ENCODE data around the gene TPCN1.
A peak's percentile ranks its signal among the peaks of the same experiment; 100 is the strongest.

The TPCN1 gene

GRCh38 chr12:113296557-113297213 lies 75.4 kb downstream of the TPCN1 start:
- H2BK120ac ChIP-seq (ENCODE audit: low read depth, low read length) = no peak overlapping the region
- no peaks in the 10 kb centered on the region for H3K79me1 ChIP-seq (replicated peaks; ENCODE audit: low read length, poor library complexity, severe bottlenecking)
- H3K14ac ChIP-seq (ENCODE audit: low read length in 2 of 2) = no peak overlapping the region
- H4K91ac ChIP-seq (ENCODE audit: low read length) = no peak overlapping the region
- no peak overlapping the region for H3K4ac ChIP-seq (ENCODE audit: low read depth in 1 of 2, low read length in 2 of 2)
- H4K8ac ChIP-seq (ENCODE audit: low read length) = no peak overlapping the region
- H3K4me3 ChIP-seq (ENCODE audit: insufficient read depth in 1 of 2, low read depth in 1 of 2, low read length in 2 of 2) = no peak overlapping the region
- H3K36me3 ChIP-seq (ENCODE audit: control insufficient read depth in 1 of 2, insufficient read depth in 2 of 2, low read depth in 1 of 2, low read length in 2 of 2) = peaks cover 56 to 67% of the 10 kb centered on the region in 2 experiments
- H3K9ac ChIP-seq (ENCODE audit: low read length) = no peak overlapping the region
- H2AFZ ChIP-seq (ENCODE audit: low read depth, low read length) = no peak overlapping the region
- H3K27me3 ChIP-seq (ENCODE audit: control insufficient read depth in 1 of 2, insufficient read depth in 1 of 2, low read length in 2 of 2) = no peaks in the 10 kb centered on the region
- H2BK12ac ChIP-seq (ENCODE audit: low read length in 2 of 2) = no peak overlapping the region
- H3K9me3 ChIP-seq (ENCODE audit: control insufficient read depth, low read length) = no peaks in the 10 kb centered on the region
- H2BK15ac ChIP-seq (ENCODE audit: low read depth, poor library complexity, severe bottlenecking) = no peak overlapping the region
- no peak overlapping the region for H3K27ac ChIP-seq (ENCODE audit: low read length, poor library complexity, severe bottlenecking)
- no peak overlapping the region for H2BK5ac ChIP-seq (ENCODE audit: low read depth, low read length, poor library complexity, severe bottlenecking)
- no peak overlapping the region for H3K23ac ChIP-seq (ENCODE audit: low read length in 2 of 2)
- DNase-seq = no peak
- H3K4me1 ChIP-seq (ENCODE audit: control insufficient read depth, insufficient read depth, low read depth, low read length) = peaks cover 27% of the 10 kb centered on the region
- 97% methylated on average over 23 of the region's 23 CpGs for WGBS
- H3K18ac ChIP-seq (ENCODE audit: low read depth in 1 of 2, low read length in 2 of 2) = no peak overlapping the region
- no peak overlapping the region for H2AK5ac ChIP-seq (ENCODE audit: low read length, severe bottlenecking)
- no peak overlapping the region for H3K4me2 ChIP-seq (ENCODE audit: low read length, poor library complexity, severe bottlenecking)

DNA sequence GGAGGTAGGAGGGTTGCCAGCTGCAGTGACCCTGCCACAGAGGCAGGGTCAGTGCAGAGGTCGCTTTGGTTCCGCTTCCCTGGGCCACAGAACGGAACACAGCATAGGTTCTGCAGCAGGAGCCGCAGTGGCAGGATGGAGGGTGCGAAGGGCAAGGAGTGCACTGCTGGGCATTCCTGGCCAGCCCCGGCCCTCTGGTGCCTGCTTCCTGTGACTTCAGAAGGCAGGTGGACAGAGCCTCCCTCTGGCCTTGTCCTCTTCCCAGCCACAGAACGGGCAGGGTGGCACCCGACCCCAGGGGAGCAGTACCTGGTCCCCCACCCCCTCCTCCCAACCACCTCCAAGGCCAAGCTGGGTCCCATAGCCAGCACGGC lies 75.9 kb downstream of the TPCN1 start:
- H4K91ac ChIP-seq (ENCODE audit: low read length) = no peak overlapping the region
- H3K4ac ChIP-seq (ENCODE audit: low read depth in 1 of 2, low read length in 2 of 2) = no peak overlapping the region
- H2AK5ac ChIP-seq (ENCODE audit: low read length, severe bottlenecking) = no peak overlapping the region
- no peak overlapping the region for H3K9ac ChIP-seq (ENCODE audit: low read length)
- H2AFZ ChIP-seq (ENCODE audit: low read depth, low read length) = no peak overlapping the region
- H2BK15ac ChIP-seq (ENCODE audit: low read depth, poor library complexity, severe bottlenecking) = no peak overlapping the region
- no peak overlapping the region for H2BK120ac ChIP-seq (ENCODE audit: low read depth, low read length)
- no peak overlapping the region for H3K23ac ChIP-seq (ENCODE audit: low read length in 2 of 2)
- H4K8ac ChIP-seq (ENCODE audit: low read length) = no peak overlapping the region
- no peak overlapping the region for H3K4me2 ChIP-seq (ENCODE audit: low read length, poor library complexity, severe bottlenecking)
- H3K79me1 ChIP-seq (replicated peaks; ENCODE audit: low read length, poor library complexity, severe bottlenecking) = no peaks in the 10 kb centered on the region
- H3K18ac ChIP-seq (ENCODE audit: low read depth in 1 of 2, low read length in 2 of 2) = no peak overlapping the region
- no peak overlapping the region for H3K4me3 ChIP-seq (ENCODE audit: insufficient read depth in 1 of 2, low read depth in 1 of 2, low read length in 2 of 2)
- H3K14ac ChIP-seq (ENCODE audit: low read length in 2 of 2) = no peak overlapping the region
- no peaks in the 10 kb centered on the region for H3K27me3 ChIP-seq (ENCODE audit: control insufficient read depth in 1 of 2, insufficient read depth in 1 of 2, low read length in 2 of 2)
- H2BK5ac ChIP-seq (ENCODE audit: low read depth, low read length, poor library complexity, severe bottlenecking) = no peak overlapping the region
- H3K36me3 ChIP-seq (ENCODE audit: control insufficient read depth in 1 of 2, insufficient read depth in 2 of 2, low read depth in 1 of 2, low read length in 2 of 2) = peaks cover 58 to 66% of the 10 kb centered on the region in 2 experiments
- no peak overlapping the region for H2BK12ac ChIP-seq (ENCODE audit: low read length in 2 of 2)
- H3K9me3 ChIP-seq (ENCODE audit: control insufficient read depth, low read length) = no peaks in the 10 kb centered on the region
- H3K27ac ChIP-seq (ENCODE audit: low read length, poor library complexity, severe bottlenecking) = no peak overlapping the region
- peaks cover 27% of the 10 kb centered on the region for H3K4me1 ChIP-seq (ENCODE audit: control insufficient read depth, insufficient read depth, low read depth, low read length)
- 97% methylated on average over 9 of the region's 9 CpGs for WGBS
- DNase-seq = no peak

- no peak overlapping the region for H3K4me3 ChIP-seq (ENCODE audit: insufficient read depth in 1 of 2, low read depth in 1 of 2, low read length in 2 of 2)
- no peaks in the 10 kb centered on the region for H3K9me3 ChIP-seq (ENCODE audit: control insufficient read depth, low read length)
- no peak overlapping the region for H3K27ac ChIP-seq (ENCODE audit: low read length, poor library complexity, severe bottlenecking)
- no peak overlapping the region for H2AK5ac ChIP-seq (ENCODE audit: low read length, severe bottlenecking)
- no peaks in the 10 kb centered on the region for H3K79me1 ChIP-seq (replicated peaks; ENCODE audit: low read length, poor library complexity, severe bottlenecking)
- no peak overlapping the region for H2BK15ac ChIP-seq (ENCODE audit: low read depth, poor library complexity, severe bottlenecking)
- no peak overlapping the region for H3K4me2 ChIP-seq (ENCODE audit: low read length, poor library complexity, severe bottlenecking)
- H2AFZ ChIP-seq (ENCODE audit: low read depth, low read length) = no peak overlapping the region
- DNase-seq = no peak
- 94% methylated on average over 12 of the region's 13 CpGs for WGBS
- H3K23ac ChIP-seq (ENCODE audit: low read length in 2 of 2) = no peak overlapping the region
- H3K9ac ChIP-seq (ENCODE audit: low read length) = no peak overlapping the region
- H3K27me3 ChIP-seq (ENCODE audit: control insufficient read depth in 1 of 2, insufficient read depth in 1 of 2, low read length in 2 of 2) = no peaks in the 10 kb centered on the region
- no peak overlapping the region for H3K4ac ChIP-seq (ENCODE audit: low read depth in 1 of 2, low read length in 2 of 2)
- H2BK120ac ChIP-seq (ENCODE audit: low read depth, low read length) = no peak overlapping the region
- peak overlapping the region in 1 of 2 experiments; percentile 41 for H3K18ac ChIP-seq (ENCODE audit: low read depth in 1 of 2, low read length in 2 of 2)
- peaks cover 24% of the 10 kb centered on the region for H3K4me1 ChIP-seq (ENCODE audit: control insufficient read depth, insufficient read depth, low read depth, low read length)
- peaks cover 60% of the 10 kb centered on the region in 2 experiments for H3K36me3 ChIP-seq (ENCODE audit: control insufficient read depth in 1 of 2, insufficient read depth in 2 of 2, low read depth in 1 of 2, low read length in 2 of 2)
- H4K8ac ChIP-seq (ENCODE audit: low read length) = no peak overlapping the region
- H4K91ac ChIP-seq (ENCODE audit: low read length) = peak overlapping the region; percentile 2
- H3K14ac ChIP-seq (ENCODE audit: low read length in 2 of 2) = peak overlapping the region in 1 of 2 experiments; percentile 68
- no peak overlapping the region for H2BK5ac ChIP-seq (ENCODE audit: low read depth, low read length, poor library complexity, severe bottlenecking)
- H2BK12ac ChIP-seq (ENCODE audit: low read length in 2 of 2) = peak overlapping the region in 1 of 2 experiments; percentile 76
Observed at GRCh38 chr12:113297621-113298471, 76.6 kb downstream of the TPCN1 start.

DNA sequence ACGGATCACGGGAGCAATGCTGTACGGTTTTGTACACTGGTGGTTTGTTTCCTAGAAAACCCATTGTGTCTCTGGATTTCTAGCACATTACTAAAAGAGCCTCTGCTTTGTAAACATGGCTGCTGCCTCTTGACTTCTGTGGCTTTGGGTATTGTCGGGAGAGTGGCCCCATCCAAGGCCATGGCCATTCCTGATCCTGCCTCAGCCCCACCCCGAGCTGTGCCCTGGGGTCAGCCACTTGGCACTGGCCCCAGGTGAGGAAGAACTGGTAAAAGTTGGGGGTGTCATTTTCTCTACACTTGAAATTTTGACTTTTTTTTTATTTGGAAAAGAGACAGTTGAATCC lies 77.2 kb downstream of the TPCN1 start:
- H3K27ac ChIP-seq (ENCODE audit: low read length, poor library complexity, severe bottlenecking) = no peak overlapping the region
- peaks cover 24% of the 10 kb centered on the region for H3K4me1 ChIP-seq (ENCODE audit: control insufficient read depth, insufficient read depth, low read depth, low read length)
- no peak overlapping the region for H2BK5ac ChIP-seq (ENCODE audit: low read depth, low read length, poor library complexity, severe bottlenecking)
- H2BK12ac ChIP-seq (ENCODE audit: low read length in 2 of 2) = peak overlapping the region in 1 of 2 experiments; percentile 76
- H2BK120ac ChIP-seq (ENCODE audit: low read depth, low read length) = no peak overlapping the region
- no peaks in the 10 kb centered on the region for H3K9me3 ChIP-seq (ENCODE audit: control insufficient read depth, low read length)
- H2AFZ ChIP-seq (ENCODE audit: low read depth, low read length) = no peak overlapping the region
- WGBS = 87% methylated on average over 5 of the region's 5 CpGs
- H4K8ac ChIP-seq (ENCODE audit: low read length) = no peak overlapping the region
- H3K4ac ChIP-seq (ENCODE audit: low read depth in 1 of 2, low read length in 2 of 2) = no peak overlapping the region
- DNase-seq = no peak
- no peaks in the 10 kb centered on the region for H3K79me1 ChIP-seq (replicated peaks; ENCODE audit: low read length, poor library complexity, severe bottlenecking)
- no peak overlapping the region for H3K9ac ChIP-seq (ENCODE audit: low read length)
- H3K18ac ChIP-seq (ENCODE audit: low read depth in 1 of 2, low read length in 2 of 2) = peak overlapping the region in 1 of 2 experiments; percentile 72
- no peak overlapping the region for H3K23ac ChIP-seq (ENCODE audit: low read length in 2 of 2)
- H3K27me3 ChIP-seq (ENCODE audit: control insufficient read depth in 1 of 2, insufficient read depth in 1 of 2, low read length in 2 of 2) = no peaks in the 10 kb centered on the region
- peaks cover 54% of the 10 kb centered on the region in 2 experiments for H3K36me3 ChIP-seq (ENCODE audit: control insufficient read depth in 1 of 2, insufficient read depth in 2 of 2, low read depth in 1 of 2, low read length in 2 of 2)
- no peak overlapping the region for H3K4me3 ChIP-seq (ENCODE audit: insufficient read depth in 1 of 2, low read depth in 1 of 2, low read length in 2 of 2)
- no peak overlapping the region for H4K91ac ChIP-seq (ENCODE audit: low read length)
- peak overlapping the region in 1 of 2 experiments; percentile 68 for H3K14ac ChIP-seq (ENCODE audit: low read length in 2 of 2)
- no peak overlapping the region for H3K4me2 ChIP-seq (ENCODE audit: low read length, poor library complexity, severe bottlenecking)
- H2BK15ac ChIP-seq (ENCODE audit: low read depth, poor library complexity, severe bottlenecking) = no peak overlapping the region
- H2AK5ac ChIP-seq (ENCODE audit: low read length, severe bottlenecking) = peak overlapping the region; percentile 62

Data from mesenchymal stem cell (in vitro differentiated cells and primary cell).